Measurements from ENCODE around the gene KIF26B.

GRCh38 chr1:245205864-245206263 lies 51.1 kb downstream of the KIF26B start:
- no peak for TF ChIP-seq CTCF (IDR thresholded peaks at IDR 0.05; ENCODE audit: insufficient read depth, low read length, poor library complexity, severe bottlenecking)
- TF ChIP-seq EZH2phosphoT487 (conservative IDR thresholded peaks at IDR 0.05; ENCODE audit: low read length) = no peak

All from SU-DHL-6 (cell line).